Lung microvascular endothelial cell (primary cell): ENCODE results near the gene PRPF18. TPM values are rescaled to one million over a fixed set of nuclear protein-coding genes. Genes with fewer than 3 reads are reported as not detected.
A peak's percentile ranks its signal among the peaks of the same experiment; 100 is the strongest.

ENCODE experiments used
- DNase-seq, 2 donors: peaks; one replicate each; pipeline versions ENCODE4 v3.0.0 to v3.0.0-alpha.2; 2010; ENCODE audit warnings: low read depth in 2 of 2
- total RNA-seq: library from RNA; depleted of rRNA; stranded (reverse); fragments of >200 nt; gene quantifications from 2 replicates; pipeline ENCODE4 v1.2.1, GENCODE V29; 2014

Gene PRPF18
- total RNA-seq, 1 donor from 2014 or later = 25.4 TPM

- DNase-seq = no peak
Observed at GRCh38 chr10:13604357-13605040, 17.7 kb downstream of the PRPF18 start.

GRCh38 chr10:13608246-13608853 is 21.6 kb downstream of the PRPF18 start:
- DNase-seq = peak; percentile 62 to 78

GRCh38 chr10:13612654-13613373 is 26.0 kb downstream of the PRPF18 start:
- no peak for DNase-seq

GRCh38 chr10:13613519-13613918 is 26.8 kb downstream of the PRPF18 start:
- peak; percentile 68 to 71 for DNase-seq

GRCh38 chr10:13614530-13615332 is 28.0 kb downstream of the PRPF18 start:
- no peak for DNase-seq

GRCh38 chr10:13615650-13616300 is 29.0 kb downstream of the PRPF18 start:
- peak in 1 of 2 donors; percentile 23 for DNase-seq

- DNase-seq = no peak
Observed at GRCh38 chr10:13617116-13617515, 30.4 kb downstream of the PRPF18 start.

- no peak for DNase-seq
Observed at GRCh38 chr10:13621931-13622330, 35.2 kb downstream of the PRPF18 start.

- DNase-seq = no peak
Observed at GRCh38 chr10:13624630-13625029, 37.9 kb downstream of the PRPF18 start.

GRCh38 chr10:13627459-13628310 is 40.9 kb downstream of the PRPF18 start:
- DNase-seq = no peak

GRCh38 chr10:13628661-13629060 is 41.9 kb downstream of the PRPF18 start:
- DNase-seq = no peak

- no peak for DNase-seq
Observed at GRCh38 chr10:13629116-13629515, 42.4 kb downstream of the PRPF18 start.

GRCh38 chr10:13630231-13630630 is 43.5 kb downstream of the PRPF18 start:
- DNase-seq = no peak

GRCh38 chr10:13631594-13631993 is 44.8 kb downstream of the PRPF18 start:
- no peak for DNase-seq

- DNase-seq = no peak
Observed at GRCh38 chr10:13632440-13632839, 45.7 kb downstream of the PRPF18 start.

- no peak for DNase-seq
Observed at GRCh38 chr10:13632884-13633440, 46.2 kb downstream of the PRPF18 start.

- DNase-seq = peak in 1 of 2 donors; percentile 16
Observed at GRCh38 chr10:13633689-13634088, 46.9 kb downstream of the PRPF18 start.

GRCh38 chr10:13634207-13634606 is 47.4 kb downstream of the PRPF18 start:
- no peak for DNase-seq

GRCh38 chr10:13636776-13637175 is 50.0 kb downstream of the PRPF18 start:
- DNase-seq = no peak

- peak; percentile 47 to 51 for DNase-seq
Observed at GRCh38 chr10:13637303-13637856, 50.6 kb downstream of the PRPF18 start.
